SK-N-DZ (cell line): ENCODE data around the gene EPHB1.

ENCODE experiments used
- DNase-seq: peaks from one replicate; pipeline ENCODE4 v3.0.0-alpha.2; 2015; ENCODE audit warnings: low spot score

EPHB1 gene

DNA sequence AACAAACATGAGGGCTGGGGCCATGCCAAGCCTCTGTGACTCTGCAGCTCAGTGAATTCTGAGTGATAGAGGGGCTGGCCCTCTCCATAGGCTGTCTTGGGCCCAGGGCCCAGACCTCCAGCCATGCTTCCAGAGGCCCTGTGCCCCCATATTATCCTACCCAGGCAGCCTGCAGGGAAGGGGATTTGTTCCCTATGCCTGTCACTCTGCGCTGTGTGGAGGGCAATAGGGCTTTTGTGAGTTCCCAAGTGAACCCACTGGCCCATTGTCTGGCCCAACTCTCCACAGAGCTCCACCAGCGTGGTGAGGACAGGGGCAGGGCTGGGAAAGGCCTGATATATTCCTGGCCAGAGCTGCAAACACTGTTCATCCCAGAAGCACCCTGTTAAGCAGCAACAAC, 113.2 kb downstream of the EPHB1 start:
- no peak for DNase-seq

DNA sequence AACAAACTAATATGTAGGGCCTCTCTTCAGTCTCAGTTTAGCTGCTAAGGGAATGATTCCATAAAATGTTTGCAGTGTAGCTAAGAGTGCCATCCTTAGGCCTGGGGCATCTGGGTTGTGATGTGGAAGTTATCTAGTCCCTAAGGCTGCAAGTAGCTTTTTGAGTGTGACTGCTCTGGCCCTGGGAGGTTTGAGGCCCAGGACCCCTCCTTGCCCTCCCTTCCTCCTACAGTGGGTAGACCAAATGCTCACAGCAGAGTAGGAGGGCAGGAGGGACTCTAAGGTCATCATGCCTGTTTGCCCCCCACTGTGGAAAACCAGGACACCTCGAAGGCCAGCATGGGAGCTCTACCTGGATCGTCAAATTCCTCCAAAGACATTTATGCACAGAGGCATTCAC, 115.0 kb downstream of the EPHB1 start:
- no peak for DNase-seq

DNA sequence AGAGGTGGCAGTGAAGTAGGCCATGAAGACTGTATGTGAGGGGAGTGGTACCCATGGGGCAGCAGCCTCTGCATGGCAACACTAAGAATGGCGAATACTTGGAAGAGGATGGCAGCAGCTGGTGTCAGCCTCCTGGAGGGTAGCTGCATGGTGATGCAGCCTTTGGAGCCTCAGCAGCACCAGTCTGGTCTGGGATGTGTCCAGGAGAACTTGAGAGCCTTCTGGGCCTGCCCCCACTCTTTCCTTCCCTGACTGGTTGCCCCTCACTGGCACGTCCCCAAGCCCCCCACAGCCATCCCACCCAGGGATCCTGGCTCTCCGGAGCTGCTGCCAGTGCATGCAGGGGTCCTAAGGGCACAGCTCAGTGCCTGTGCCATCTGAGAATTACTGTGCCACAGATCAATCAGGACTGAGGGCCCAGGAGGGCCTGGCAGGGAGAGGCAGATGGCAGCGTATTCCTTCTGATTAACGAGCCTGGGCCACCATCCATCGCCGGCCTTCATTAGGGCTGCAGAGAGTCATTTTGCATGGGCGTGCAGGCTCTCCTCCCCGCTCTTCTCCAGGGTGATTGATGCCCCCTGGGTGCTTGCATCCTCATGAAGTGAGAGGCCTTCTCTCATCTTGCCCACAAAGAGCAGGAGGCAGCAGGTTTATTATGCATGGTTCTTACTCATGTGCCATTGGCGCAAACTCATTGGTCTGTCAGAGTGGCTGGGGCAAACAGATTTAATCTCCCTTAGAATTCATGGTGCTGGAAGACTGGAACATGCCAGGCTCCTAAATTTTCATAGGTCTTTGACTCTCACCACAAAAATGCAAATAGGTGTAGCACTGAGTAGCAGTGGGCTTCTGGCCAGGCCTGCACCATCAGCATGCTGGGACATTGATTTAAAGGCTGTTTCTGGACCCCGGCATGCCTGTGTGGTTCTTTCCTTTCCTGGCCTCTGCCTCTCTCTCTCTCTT, 116.8 kb downstream of the EPHB1 start:
- no peak for DNase-seq

DNA sequence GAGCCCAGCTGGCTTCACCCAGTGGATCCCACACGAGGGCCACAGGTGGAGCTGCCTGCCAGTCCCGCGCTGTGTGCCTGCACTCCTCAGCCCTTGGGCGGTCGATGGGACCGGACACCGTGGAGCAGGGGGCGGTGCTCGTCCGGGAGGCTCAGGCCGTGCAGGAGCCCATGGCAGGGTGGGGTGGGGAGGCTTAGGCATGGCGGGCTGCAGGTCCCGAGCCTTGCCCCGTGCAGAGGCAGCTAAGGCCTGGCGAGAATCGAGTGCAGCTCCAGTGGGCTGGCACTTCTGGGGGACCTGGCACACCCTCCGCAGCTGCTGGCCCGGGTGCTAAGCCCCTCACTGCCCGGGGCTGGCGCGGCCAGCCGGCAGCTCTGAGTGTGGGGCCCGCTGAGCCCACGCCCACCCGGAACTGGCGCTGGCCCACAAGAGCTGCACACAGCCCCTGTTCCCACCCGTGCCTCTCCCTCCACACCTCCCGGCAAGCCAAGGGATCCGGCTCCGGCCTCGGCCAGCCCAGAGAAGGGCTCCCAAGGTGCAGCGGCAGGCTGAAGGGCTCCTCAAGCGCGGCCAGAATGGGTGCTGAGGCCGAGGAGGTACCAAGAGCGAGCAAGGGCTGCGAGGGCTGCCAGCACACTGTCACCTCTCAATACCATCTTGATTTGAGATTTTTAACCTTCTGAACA, 121.4 kb downstream of the EPHB1 start:
- no peak for DNase-seq

DNA sequence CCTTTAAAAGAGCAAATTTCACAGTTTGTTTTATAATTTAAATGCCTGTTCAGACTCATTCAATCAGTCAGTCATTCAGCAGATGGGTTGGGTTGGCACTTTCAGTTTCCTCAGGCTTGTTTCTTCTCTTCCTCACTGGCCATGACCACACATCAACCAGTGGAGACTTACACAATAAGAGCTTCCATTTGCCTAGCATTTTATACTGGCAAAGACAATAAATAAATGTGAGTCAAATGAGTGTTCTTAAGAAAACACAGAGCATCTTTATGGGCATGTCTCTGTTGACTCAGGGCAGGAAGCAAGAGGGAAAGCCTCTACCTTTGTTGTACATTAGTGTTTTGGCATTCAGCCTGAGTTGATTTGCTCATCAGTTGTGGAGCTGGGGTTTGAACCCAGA, 122.6 kb downstream of the EPHB1 start:
- no peak for DNase-seq

DNA sequence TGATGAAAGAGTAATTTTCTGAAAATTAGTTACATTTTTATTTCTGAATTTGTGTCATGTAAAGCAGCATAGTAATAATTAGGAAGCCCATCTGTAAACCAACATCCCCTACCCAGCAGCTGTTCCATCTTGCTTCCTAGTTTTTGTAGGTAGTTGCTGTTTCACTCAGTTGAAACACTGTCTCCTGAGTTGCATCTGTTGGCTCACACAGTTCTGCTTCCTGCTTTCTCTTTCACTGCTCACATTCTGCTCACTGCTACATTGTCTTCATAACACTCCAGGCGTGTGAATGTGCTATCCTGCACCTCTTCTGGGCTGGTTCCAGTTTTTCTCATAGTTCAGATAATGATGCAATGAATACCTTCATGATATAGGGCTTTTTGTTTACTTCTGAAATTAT, 123.4 kb downstream of the EPHB1 start:
- no peak for DNase-seq

DNA sequence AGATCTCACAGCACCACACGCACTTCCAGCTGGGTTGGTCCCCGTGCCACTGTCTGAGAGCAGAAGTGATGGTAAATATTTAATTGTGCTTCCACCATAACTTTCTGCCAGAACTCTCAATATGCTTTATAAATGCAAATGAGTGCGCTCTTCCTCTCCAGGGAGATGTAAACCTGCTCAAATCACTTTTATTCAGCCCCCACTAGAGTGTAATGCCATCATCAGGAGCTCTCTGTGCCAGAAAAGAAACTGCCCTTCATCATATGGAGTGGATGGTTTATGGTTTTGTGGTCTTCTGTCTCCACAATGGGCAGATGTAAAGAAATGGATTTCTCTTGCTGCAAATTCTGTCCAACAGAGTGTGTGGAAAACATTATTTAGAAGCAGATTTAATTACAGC, 127.0 kb downstream of the EPHB1 start:
- DNase-seq: no peak

DNA sequence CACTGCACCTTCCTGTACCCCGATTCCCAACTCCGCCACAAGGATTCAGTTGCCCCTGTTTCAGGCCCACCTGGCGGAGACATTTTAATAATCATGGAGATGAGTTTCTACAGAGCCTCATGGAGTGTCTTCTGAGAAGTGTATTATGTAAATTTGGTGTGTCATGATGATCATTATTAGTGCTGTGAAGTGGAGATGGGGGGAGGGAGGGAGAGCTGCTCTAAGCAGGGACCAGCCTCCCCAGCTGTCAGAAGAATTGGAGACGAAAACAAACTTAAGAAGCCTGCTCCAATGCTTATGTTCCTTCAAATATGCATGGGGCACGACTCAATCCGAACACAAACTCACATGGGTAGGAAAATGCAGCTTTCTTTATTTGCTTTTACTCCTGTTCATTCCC, 127.8 kb downstream of the EPHB1 start:
- DNase-seq: no peak

DNA sequence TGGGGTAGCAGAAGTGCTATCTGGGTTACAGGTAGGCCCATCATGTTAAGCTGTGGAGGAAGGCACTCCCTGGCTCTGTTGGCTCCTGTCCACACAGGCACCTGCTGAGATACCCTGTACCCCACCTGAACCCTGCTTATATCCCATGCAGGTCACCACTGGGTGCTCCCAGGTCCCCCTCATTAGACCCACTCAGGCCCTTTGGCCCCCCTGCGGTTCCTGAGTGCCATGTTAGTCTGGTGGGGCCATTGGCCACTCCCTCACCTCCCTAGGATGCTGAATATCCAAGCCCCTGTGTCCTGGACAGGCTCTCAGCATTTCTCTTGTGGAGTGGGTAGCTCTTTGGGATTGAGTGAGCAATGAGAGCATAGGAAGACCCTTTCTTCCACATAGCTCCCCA, 128.2 kb downstream of the EPHB1 start:
- DNase-seq: no peak

DNA sequence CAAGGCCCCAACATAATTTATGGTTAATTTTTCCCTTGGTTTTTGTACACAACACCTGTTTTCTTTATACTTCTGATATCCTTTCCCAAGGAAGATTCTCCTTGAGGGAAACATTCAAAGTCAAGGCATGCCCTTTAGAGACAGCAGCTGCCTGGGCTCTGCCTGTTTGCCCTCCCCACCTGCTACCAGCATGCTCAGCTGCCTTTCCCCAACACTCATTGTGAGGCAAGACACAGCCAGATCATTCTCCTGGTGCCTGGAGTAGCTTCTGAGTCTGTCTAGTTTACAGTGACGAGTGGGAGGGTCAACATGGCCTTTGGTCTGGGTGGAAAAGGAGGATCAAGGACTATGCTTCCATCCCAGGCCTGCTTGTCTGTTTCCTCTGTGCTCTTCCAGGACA, 132.5 kb downstream of the EPHB1 start:
- no peak for DNase-seq

DNA sequence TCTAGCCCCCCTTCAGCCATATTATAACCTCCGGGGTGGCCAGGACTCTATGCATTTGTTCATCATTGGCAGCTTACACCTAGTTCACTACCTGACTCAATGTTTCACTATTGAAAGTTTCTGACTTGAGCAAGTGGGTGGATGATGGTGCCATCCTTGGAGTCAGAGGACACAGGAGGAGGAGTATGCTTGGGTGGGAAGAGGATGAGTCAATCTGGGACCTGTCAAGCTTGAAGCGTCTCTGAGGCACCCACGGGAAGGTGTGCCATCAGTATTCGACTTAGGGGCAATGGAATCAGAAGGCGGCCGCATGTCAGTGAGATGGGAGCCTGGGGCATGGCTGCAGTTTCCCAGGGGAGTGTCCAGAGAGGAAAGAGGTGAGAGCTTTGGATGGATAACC, 133.3 kb downstream of the EPHB1 start:
- no peak for DNase-seq

DNA sequence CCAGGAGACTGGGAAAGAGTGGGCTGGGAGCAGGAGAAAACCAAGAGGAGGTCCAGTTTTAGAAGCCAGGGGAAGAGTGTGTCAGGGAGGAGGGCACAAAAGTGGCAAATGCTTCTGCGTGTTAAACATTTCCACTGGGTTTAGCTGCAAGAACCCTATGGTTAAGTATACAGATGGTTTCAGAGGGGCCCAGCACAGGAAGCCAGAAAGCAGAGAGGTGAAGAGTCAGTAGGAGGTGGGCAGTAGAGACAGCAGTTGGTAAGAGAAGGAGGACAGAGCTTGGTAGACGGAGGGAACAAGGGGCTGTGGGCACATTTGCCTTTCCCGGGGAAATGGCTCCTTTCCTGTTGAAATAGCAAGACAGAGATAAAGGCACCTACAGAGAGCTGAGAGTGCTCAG, 133.8 kb downstream of the EPHB1 start:
- no peak for DNase-seq

DNA sequence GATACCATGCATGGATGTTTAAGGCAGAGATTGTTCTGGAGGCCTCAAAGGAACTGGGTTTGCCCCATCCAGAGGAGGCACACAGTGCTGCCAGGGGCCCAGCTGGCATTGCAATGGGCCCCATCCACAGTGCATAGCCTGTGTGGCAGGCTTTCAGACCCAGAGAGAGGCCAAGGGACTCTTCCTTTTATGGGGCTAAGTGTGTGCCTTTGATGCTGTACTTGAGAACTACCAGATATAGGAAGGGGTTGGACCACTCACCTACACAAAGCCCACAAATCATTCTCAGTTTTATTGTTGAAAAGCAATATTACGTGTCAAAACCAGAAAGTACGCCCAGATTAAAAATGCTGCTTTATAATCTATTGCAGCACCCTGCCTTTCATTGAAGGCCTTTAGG, 134.9 kb downstream of the EPHB1 start:
- no peak for DNase-seq

DNA sequence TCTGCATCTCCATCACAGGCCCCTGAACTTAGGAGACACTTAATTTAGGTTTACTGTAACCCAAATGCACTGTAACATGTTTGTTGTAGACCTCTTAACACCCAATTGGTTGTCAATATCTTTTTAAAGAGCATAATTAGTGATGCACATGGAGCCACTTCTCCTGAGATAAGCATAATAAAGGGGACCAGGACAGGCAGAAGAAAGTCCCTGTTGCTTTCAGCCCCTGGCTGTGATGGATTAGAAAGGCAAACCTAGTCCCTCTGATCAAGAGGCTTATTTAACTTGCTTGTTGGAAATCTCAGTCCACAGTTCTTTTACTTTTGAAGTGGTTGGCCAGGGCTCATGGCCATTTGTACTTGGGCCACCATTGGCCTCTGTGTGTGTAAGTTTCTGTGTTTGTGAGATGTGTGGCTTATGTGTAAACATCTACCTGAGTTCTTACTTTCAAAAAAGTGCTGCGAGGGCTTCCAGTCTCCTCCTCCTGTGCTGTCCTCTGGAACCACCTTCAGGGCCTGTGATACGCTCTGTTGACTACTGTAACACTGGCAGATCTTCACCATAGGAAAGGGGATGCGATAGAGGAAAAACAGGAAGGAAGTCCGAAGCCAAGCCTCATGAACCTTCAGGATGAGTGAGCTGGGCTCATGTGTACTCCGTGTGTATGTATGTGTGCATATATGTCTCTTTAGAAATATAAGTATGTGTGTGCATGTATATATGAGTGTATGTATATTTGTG, 136.2 kb downstream of the EPHB1 start:
- DNase-seq: no peak

DNA sequence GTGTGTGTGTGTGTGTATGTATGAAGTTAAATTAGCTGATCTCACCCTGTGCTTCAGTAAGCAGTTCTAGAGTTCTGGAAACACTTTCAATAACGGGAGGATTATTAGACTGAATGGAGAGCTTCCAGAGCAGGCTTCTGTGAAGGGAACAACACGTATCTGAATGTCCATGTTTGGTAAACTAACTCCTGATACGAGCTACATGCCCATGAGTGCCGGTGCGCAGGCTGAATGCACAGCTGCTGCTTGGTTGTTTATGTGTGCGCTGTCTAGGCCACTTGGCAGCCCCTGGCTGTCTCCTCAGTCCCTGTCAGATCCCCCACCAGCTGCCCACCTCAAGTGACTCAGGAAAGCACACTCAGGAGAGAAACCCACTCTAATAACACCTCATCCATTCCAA, 137.0 kb downstream of the EPHB1 start:
- DNase-seq: no peak

DNA sequence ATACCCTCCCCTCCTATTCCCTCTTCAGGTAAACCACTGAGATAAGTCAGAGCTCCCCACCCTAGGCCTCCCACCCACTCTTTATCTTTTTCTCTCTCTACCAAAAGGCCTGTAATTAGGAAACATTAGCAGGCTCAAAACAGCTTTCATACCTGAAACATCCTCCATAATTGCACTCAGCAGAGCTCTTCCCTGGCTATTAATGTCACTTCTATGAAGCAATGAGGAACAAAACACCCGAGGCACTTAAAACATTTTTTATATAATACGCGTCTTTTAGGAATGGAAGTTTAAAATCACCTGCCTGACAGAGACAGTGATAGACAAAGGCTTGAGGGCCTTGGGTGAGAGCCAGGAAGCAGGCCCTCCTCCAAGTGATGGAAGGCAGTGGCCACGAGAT, 138.9 kb downstream of the EPHB1 start:
- no peak for DNase-seq

DNA sequence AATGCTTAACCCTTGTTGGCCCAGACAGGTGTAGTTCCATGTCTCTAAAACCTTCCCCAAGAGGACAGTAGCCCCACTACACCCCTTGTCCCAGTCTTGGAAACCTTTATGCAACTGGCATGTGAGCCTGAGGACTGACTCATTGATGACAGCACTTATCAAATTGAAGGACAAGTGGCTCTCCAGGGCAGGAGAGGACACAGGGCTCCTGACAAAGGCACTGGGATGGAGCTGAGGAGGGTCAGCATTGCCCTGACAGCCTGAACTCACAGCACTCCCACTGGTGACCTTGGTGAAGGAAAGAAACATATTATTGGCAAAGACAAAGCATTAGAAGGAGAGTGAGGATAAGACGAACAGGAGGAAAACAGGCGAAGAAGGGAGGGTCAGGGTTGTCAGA, 139.9 kb downstream of the EPHB1 start:
- no peak for DNase-seq

DNA sequence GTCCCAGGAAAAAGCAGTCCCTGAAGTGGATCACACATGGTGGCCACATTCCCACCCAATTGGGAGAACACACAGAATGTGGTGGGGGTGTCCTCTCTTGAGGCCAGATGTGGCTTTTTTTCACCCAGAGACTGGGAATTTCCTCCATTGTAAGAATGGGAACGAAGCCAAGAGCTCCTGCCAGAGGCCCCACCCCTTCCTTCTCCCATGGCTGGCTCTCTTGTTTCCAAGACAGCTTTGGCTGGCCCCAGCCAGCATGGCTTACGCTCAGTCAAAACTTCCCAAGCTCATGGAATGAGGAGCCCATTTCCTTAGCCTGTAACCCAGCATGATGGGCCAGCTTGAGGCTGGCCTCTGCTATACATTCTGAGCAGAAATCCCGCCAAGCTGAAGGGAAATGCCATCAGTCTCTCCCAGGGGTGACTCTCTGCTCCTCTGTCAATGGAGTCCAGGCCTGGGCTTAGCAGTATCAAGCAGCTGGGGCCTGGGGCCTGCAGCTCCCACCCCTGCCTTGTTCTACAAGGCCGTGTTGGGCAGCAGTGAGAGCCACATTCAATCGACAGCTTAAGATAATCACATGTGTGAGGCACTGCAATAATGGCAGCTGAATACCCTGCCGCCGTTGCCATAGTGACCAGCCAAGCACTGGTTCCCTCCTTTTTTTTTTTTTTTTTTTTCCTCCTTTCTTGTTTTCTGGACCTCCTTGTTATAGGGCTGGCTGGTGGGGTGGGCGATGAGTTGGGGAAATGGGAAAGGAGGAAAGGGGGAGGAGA, 142.4 kb downstream of the EPHB1 start:
- DNase-seq: no peak

DNA sequence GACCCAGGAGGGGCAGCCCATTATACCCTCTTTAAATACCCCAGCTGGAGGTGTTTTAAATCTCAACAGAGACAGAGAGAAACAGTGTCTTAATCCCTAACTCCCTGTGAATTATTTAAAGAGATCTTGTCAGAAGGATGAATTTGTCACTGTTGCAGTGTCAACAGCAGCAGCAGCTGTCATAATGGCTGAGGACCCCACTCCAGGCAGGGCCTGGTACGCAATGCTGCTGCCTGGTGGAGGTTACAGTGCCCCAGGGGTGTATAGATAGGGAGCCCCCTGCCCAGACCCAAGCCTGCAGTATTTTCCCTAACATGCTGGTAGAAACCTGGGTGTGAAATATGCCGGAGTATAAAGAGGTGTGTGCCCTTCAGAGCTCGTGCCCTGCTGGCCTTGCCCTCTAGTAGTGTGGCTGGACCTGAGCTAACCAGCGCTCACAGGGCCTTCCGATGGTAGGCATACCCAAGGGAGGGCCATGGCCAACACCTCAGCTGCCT, 143.0 kb downstream of the EPHB1 start:
- DNase-seq: no peak

DNA sequence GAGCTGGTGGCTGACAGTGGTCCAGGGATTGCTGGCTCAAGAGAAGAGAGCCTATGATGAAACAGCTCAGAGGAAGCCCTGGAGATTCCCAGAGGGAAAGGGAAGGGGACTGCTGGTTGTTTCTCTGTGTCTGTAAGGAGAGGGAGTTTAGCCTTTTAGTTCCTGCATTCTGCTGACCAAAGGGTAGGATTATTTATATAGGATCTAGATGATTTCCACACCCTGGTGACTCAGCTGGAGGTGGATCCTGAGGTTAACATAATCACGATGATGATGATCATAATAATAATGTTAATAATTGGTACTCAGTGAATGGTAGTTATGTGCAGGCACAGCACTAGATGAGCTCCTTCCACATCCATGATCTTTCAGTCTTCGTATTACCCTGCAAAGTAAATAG, 144.9 kb downstream of the EPHB1 start:
- no peak for DNase-seq

DNA sequence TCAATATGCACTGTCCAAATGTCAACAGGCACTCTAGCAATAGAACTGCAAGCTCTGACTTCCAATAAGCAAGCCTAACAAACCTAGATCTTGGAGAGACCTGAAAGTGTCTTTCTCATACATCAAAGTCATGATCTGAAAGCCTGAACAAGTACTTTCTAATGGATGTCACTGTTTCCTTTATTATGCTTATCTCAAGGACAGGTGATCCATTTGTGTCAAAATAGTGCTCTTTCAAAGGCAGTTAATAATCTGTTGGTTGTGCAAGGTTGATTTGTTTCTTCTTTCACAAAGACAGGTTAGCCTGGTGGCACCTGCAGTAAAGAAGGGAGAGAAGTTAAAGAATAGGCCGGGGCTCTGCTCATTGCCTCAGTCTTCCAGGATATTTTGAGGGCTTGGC, 146.8 kb downstream of the EPHB1 start:
- no peak for DNase-seq
